CD4-positive, CD25-positive, alpha-beta regulatory T cell (primary cell): ENCODE data around the gene PBX3. TPM values are rescaled to one million over a fixed set of nuclear protein-coding genes. Genes with fewer than 3 reads are reported as not detected.
"Not testable (repeated sequence)": the region's sequence is repeated elsewhere in the genome, so short reads cannot be mapped to it uniquely, and the experiment has no call there.

ENCODE experiments used
- ATAC-seq, 2 donors: fragments of 150-1000 bp; cut with Tn5 transposase; one replicate each; pipeline ENCODE4 v1.10.0; 2021; ENCODE audit warnings: low read depth in 2 of 2, moderate number of reproducible peaks in 2 of 2, moderate library complexity in 1 of 2
- DNase-seq, 3 donors: peaks; one replicate each; pipeline versions ENCODE4 v3.0.0 to v3.0.0-alpha.2; 2012 to 2022; ENCODE audit warnings: mixed read lengths in 1 of 3
- H3K27ac ChIP-seq: one replicate; pipeline ENCODE4 v1.7.0; 2013; ENCODE audit warnings: mild to moderate bottlenecking, low read length; ENCODE audit not compliant: insufficient read depth, poor library complexity, severe bottlenecking
- H3K27me3 ChIP-seq: one replicate; pipeline ENCODE4 v1.7.0; 2013; ENCODE audit warnings: low read length; ENCODE audit not compliant: control insufficient read depth, insufficient read depth
- H3K36me3 ChIP-seq: one replicate; pipeline ENCODE4 v1.7.0; 2013; ENCODE audit warnings: mild to moderate bottlenecking, low read length, moderate library complexity; ENCODE audit not compliant: control insufficient read depth, insufficient read depth
- H3K4me1 ChIP-seq: 2 replicates; pipeline ENCODE4 v1.7.0; 2013; ENCODE audit warnings: mild to moderate bottlenecking, low read length; ENCODE audit not compliant: insufficient read depth, control insufficient read depth, poor library complexity, severe bottlenecking
- H3K4me3 ChIP-seq: one replicate; pipeline ENCODE4 v1.7.0; 2013; ENCODE audit warnings: low read depth, mild to moderate bottlenecking, low read length, moderate library complexity
- H3K9me3 ChIP-seq, 2 experiments: 1 replicate in 1 of 2; 2 replicates in 1 of 2; pipeline ENCODE4 v1.7.0; 2013; ENCODE audit warnings: low read length in 2 of 2, mild to moderate bottlenecking in 1 of 2, moderate library complexity in 1 of 2; ENCODE audit not compliant: control insufficient read depth in 2 of 2
- H3K27ac Mint-ChIP-seq, 3 donors: one replicate each; pipeline ENCODE4 v1.8.0; 2020 to 2022; ENCODE audit warnings: mild to moderate bottlenecking in 3 of 3, mixed read lengths in 3 of 3, moderate library complexity in 2 of 3
- H3K27me3 Mint-ChIP-seq: one replicate; pipeline ENCODE4 v1.8.0; 2022; ENCODE audit warnings: mild to moderate bottlenecking, mixed read lengths
- H3K36me3 Mint-ChIP-seq: one replicate; pipeline ENCODE4 v1.8.0; 2020; ENCODE audit warnings: mixed read lengths
- H3K4me1 Mint-ChIP-seq, 4 donors: one replicate each; pipeline ENCODE4 v1.8.0; 2020 to 2022; ENCODE audit warnings: mixed read lengths in 4 of 4, mild to moderate bottlenecking in 1 of 4
- H3K4me3 Mint-ChIP-seq, 4 donors: one replicate each; pipeline ENCODE4 v1.8.0; 2020 to 2022; ENCODE audit warnings: mild to moderate bottlenecking in 4 of 4, mixed read lengths in 4 of 4, moderate library complexity in 3 of 4
- H3K9me3 Mint-ChIP-seq, 7 donors: one replicate each; pipeline ENCODE4 v1.8.0; 2020 to 2022; ENCODE audit warnings: mixed read lengths in 7 of 7, mild to moderate bottlenecking in 3 of 7, moderate library complexity in 2 of 7
- polyA plus RNA-seq, 4 donors: library from polyadenylated mRNA; unstranded; fragments of 300-500 nt; fragmentation: Illumina TruSeq; gene quantifications; one replicate each; pipeline ENCODE4 v1.2.3, GENCODE V29; 2021
- total RNA-seq: library from RNA; stranded (reverse); gene quantifications from one replicate; pipeline ENCODE4 v1.2.3, GENCODE V29; 2022

The PBX3 gene
- total and polyA plus RNA-seq, 5 donors from 2014 or later: 3.7 to 18.3 (median 4.7) TPM

- not testable (repeated sequence) for H3K4me1 ChIP-seq, H3K4me3 ChIP-seq, H3K4me1 Mint-ChIP-seq, H3K27ac ChIP-seq, H3K27ac Mint-ChIP-seq, ATAC-seq, H3K4me3 Mint-ChIP-seq, H3K36me3 ChIP-seq, DNase-seq, H3K36me3 Mint-ChIP-seq, H3K27me3 ChIP-seq, H3K27me3 Mint-ChIP-seq, H3K9me3 ChIP-seq, H3K9me3 Mint-ChIP-seq
Observed at GRCh38 chr9:125779220-125779565, 32.0 kb downstream of the PBX3 start.

- Mint-ChIP-seq H3K4me3 (no peak overlapping the region), H3K27me3 (no peaks in the 10 kb centered on the region), H3K36me3 (peaks cover 5% of the 10 kb centered on the region), H3K4me1 (peaks cover 22 to 34% (median 26%) of the 10 kb centered on the region in 4 donors), H3K9me3 (no peaks in the 10 kb centered on the region), H3K27ac (no peak overlapping the region)
- Histone ChIP-seq H3K27me3 (no peaks in the 10 kb centered on the region), H3K9me3 (no peaks in the 10 kb centered on the region), H3K36me3 (no peaks in the 10 kb centered on the region), H3K4me3 (no peak overlapping the region), H3K27ac (no peak overlapping the region), H3K4me1 (peaks cover 22% of the 10 kb centered on the region)
- DNase-seq: no peak
- ATAC-seq: no peak
Observed at GRCh38 chr9:125782718-125783117, 35.5 kb downstream of the PBX3 start.

DNA sequence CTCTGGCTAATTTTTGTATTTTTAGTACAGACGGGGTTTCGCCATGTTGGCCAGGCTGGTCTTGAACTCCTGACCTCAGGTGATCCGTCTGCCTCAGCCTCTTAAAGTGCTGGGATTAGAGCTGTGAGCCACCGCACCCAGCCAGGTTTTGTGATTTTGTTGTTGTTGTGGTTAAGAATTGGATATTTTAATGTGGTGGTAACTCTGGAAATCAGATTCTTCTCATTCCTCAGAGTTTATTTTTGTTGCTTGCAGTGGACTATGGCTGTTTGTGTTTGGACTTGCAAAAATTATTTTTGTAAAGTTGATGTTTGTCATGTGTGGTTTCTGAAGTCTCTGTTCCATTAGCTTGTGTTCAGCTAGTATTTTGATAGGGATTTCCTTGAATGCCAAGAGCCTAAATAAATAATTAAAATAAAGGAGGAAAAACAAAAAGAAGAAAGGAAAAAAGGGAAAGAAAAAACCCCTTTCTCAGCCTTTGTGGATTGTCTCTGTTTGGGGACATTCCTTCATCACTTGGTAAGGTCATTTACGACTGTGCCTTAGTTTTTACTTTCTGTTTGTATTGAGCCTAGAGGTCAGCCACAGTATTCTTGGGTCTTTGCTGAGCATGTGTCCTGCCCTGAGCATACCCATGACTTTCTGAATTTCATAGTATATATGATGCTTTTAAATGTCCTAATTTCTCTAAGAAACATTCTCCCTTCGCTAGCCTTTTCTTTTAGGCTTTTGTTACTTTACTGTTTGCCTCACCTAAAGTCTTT lies 37.3 kb downstream of the PBX3 start:
- peaks cover 23 to 40% (median 34%) of the 10 kb centered on the region in 4 donors for H3K4me1 Mint-ChIP-seq
- peak overlapping the region; percentile 59 to 83 (median 74) for H3K4me3 Mint-ChIP-seq

DNA sequence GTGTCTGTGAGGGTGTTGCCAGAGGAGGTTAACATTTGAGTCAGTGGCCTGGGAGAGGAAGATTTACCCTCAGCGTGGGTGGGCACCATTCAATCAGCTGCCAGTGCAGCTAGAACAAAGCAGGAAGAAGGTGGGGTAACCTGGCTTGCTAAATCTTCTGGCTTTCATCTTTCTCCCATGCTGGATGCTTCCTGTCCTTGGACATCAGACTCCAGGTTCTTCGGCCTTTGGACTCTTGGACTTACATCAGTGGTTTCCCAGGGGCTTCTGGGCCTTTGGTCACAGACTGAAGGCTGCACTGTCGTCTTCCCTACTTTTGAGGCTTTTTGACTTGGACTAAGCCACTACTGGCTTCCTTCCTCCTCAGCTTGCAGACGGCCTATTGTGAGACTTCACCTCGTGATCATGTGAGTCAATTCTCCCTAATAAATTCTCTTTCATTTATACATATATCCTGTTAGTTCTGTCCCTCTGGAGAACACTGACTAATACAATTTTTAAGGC lies 38.1 kb downstream of the PBX3 start:
- Mint-ChIP-seq H3K4me1 (peaks cover 23 to 41% (median 34%) of the 10 kb centered on the region in 4 donors), H3K27ac (peak overlapping the region; percentile 62 to 92 (median 69)), H3K36me3 (peaks cover 5% of the 10 kb centered on the region), H3K27me3 (no peaks in the 10 kb centered on the region), H3K4me3 (peak overlapping the region; percentile 59 to 83 (median 74)), H3K9me3 (no peaks in the 10 kb centered on the region)
- Histone ChIP-seq H3K36me3 (no peaks in the 10 kb centered on the region), H3K4me3 (peak overlapping the region; percentile 70), H3K4me1 (peaks cover 22% of the 10 kb centered on the region), H3K27ac (peak overlapping the region; percentile 14), H3K27me3 (no peaks in the 10 kb centered on the region), H3K9me3 (no peaks in the 10 kb centered on the region)
- DNase-seq (peak in 2 of 3 donors; percentile 6 to 70), ATAC-seq (peak; percentile 44 to 45)

More for the DNA sequence above, 37.3 kb downstream of the PBX3 start:
- DNase-seq: no peak
- peaks cover 22% of the 10 kb centered on the region for H3K4me1 ChIP-seq
- Mint-ChIP-seq H3K27ac (peak overlapping the region; percentile 62 to 92 (median 69)), H3K27me3 (no peaks in the 10 kb centered on the region), H3K9me3 (no peaks in the 10 kb centered on the region), H3K36me3 (peaks cover 5% of the 10 kb centered on the region)
- H3K27me3 ChIP-seq: no peaks in the 10 kb centered on the region
- H3K27ac ChIP-seq: peak overlapping the region; percentile 14
- peak overlapping the region; percentile 70 for H3K4me3 ChIP-seq
- no peaks in the 10 kb centered on the region for H3K9me3 ChIP-seq
- no peaks in the 10 kb centered on the region for H3K36me3 ChIP-seq
- ATAC-seq: no peak

DNA sequence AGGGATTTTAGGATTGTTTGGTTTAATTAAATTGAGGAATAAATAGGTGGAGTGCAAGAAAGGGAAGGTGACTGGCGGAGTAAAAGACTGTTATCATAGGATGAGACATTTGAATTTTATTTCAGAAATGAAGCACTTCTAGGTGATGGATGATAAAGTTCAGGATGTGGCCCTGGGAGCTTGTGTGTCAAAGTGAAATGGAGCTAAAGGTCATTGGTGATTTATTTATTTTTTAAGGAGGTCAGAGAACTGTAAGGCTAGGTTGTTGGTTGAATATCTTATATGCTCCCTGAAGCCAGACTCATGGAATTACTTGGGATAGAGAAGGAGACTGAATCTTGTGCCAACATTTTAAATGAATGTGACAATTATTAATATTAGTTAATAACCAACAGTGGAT lies 40.5 kb downstream of the PBX3 start:
- no peaks in the 10 kb centered on the region for H3K9me3 ChIP-seq
- Mint-ChIP-seq H3K27ac (no peak overlapping the region), H3K36me3 (peaks cover 5% of the 10 kb centered on the region), H3K9me3 (no peaks in the 10 kb centered on the region), H3K4me3 (no peak overlapping the region), H3K27me3 (no peaks in the 10 kb centered on the region), H3K4me1 (peaks cover 26 to 39% (median 34%) of the 10 kb centered on the region in 4 donors)
- no peak for DNase-seq
- no peaks in the 10 kb centered on the region for H3K36me3 ChIP-seq
- H3K4me1 ChIP-seq: peaks cover 22% of the 10 kb centered on the region
- H3K27ac ChIP-seq: no peak overlapping the region
- H3K4me3 ChIP-seq: no peak overlapping the region
- ATAC-seq: no peak
- no peaks in the 10 kb centered on the region for H3K27me3 ChIP-seq

DNA sequence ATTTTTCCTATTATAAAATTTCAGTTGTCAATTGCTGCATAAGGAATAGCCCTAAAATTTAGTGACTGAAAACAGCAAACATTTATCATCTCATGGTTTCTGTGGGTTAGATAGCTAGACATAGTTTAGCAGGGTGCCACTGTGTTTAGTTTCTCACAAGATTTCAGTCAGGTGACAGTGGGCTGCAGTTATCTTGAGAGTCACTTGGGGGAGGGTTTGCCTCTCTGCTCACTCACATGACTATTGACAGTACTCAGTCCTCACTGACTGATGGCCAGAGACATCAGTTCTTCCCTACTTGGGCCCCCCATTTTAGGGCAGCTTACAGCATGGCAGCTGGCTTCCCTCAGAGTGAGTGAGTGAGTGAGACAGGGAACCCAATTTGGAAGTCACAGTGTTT lies 42.0 kb downstream of the PBX3 start:
- H3K27ac Mint-ChIP-seq: no peak overlapping the region
- Histone ChIP-seq H3K27ac (no peak overlapping the region), H3K4me3 (no peak overlapping the region), H3K4me1 (peaks cover 20% of the 10 kb centered on the region), H3K9me3 (no peaks in the 10 kb centered on the region), H3K36me3 (no peaks in the 10 kb centered on the region), H3K27me3 (no peaks in the 10 kb centered on the region)
- no peaks in the 10 kb centered on the region for H3K9me3 Mint-ChIP-seq
- no peaks in the 10 kb centered on the region for H3K27me3 Mint-ChIP-seq
- H3K36me3 Mint-ChIP-seq: peaks cover 5% of the 10 kb centered on the region
- no peak for DNase-seq
- H3K4me1 Mint-ChIP-seq: peaks cover 26 to 38% (median 34%) of the 10 kb centered on the region in 4 donors
- no peak for ATAC-seq
- H3K4me3 Mint-ChIP-seq: no peak overlapping the region

- H3K27me3 ChIP-seq: no peaks in the 10 kb centered on the region
- Mint-ChIP-seq H3K36me3 (no peaks in the 10 kb centered on the region), H3K4me1 (peaks cover 0 to 9% (median 7%) of the 10 kb centered on the region in 4 donors), H3K27ac (no peak overlapping the region), H3K9me3 (no peaks in the 10 kb centered on the region), H3K27me3 (no peaks in the 10 kb centered on the region), H3K4me3 (no peak overlapping the region)
- no peak overlapping the region for H3K27ac ChIP-seq
- H3K4me3 ChIP-seq: no peak overlapping the region
- H3K9me3 ChIP-seq: no peaks in the 10 kb centered on the region
- no peaks in the 10 kb centered on the region for H3K36me3 ChIP-seq
- no peak for DNase-seq
- H3K4me1 ChIP-seq: no peaks in the 10 kb centered on the region
- no peak for ATAC-seq
Observed at GRCh38 chr9:125794708-125795107, 47.5 kb downstream of the PBX3 start.
